Measurements from ENCODE around the gene MAL.
A peak's percentile ranks its signal among the peaks of the same experiment; 100 is the strongest.

The MAL gene

DNA sequence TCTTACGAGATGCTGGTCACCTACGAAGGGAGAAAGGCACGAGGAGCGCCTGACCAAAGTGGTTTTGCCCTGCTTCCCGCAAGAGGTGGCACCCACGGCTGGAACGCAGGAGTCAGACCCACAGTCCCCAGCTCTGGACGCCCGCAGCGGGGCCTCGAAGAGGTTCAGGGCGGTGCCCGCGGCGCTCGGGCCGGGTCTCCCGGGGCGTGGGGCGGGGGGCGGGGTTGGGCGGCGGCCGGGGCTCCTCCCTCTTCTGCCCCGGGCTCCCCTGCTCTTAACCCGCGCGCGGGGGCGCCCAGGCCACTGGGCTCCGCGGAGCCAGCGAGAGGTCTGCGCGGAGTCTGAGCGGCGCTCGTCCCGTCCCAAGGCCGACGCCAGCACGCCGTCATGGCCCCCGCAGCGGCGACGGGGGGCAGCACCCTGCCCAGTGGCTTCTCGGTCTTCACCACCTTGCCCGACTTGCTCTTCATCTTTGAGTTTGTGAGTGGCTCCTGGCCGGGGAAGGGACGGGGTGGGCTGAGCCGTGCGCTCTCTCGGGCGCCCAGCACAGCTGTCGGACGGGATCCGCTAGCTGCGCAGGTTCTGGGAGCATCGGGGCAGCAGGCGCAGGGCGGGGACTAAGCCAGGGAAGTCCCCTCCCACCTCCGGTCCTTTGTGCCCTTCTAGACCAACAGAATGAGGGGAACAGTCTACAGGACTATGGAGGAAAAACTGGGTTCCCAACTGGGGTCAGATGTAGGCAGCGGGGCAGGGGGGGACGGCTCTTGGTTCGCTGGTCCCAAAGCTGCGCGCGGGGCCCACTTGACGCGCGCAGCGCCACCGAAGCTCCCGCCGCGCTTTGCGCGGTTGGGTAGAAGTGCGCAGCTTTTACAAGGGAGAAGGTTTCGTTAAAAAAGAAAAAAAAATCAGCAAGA lies at the start of gene MAL:
Gene MAL, plus strand, starts transcription at position 303 of the 914 bp plus-strand sequence. Its CDS starts 85 bp downstream, at position 388.
- DNase-seq (ENCODE audit: low spot score), result no peak

DNA sequence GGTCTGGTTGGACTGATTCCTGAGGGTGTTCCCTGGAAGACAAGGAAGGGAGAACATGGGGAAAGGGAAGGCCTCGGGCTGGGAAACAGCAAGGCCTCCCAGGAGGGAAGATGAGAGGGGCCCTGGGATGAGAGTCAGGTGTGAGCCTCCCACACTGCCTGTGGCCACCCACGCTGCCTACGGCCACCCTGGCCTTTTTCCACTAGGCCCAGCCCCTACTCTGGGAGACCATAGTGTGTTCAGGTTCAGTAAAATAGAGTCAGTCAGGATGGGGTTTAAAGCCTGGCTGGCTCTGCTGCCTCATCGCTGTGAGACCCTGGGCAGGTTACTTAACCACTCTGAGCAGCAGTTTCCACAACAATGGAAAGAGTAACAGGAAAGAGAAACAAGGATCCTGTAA lies 47.7 kb upstream of the MAL start:
- no peak for DNase-seq (ENCODE audit: low spot score)

DNA sequence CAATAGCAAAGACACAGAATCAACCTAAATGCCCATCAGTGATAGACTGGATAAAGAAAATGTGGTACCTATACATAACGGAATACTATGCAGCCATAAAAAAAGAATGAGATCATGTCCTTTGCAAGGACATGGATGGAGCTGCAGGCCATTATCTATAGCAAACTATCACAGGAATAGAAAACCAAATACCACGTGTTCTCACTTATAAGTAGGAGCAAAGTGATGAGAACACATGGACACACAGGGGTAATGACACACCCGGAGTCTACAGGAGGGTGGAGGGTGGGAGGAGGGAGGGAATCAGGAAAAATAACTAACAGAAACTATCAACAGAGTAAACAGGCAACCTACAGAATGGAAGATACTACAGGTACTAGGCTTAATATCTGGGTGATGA lies 46.6 kb upstream of the MAL start:
- no peak for DNase-seq (ENCODE audit: low spot score)

DNA sequence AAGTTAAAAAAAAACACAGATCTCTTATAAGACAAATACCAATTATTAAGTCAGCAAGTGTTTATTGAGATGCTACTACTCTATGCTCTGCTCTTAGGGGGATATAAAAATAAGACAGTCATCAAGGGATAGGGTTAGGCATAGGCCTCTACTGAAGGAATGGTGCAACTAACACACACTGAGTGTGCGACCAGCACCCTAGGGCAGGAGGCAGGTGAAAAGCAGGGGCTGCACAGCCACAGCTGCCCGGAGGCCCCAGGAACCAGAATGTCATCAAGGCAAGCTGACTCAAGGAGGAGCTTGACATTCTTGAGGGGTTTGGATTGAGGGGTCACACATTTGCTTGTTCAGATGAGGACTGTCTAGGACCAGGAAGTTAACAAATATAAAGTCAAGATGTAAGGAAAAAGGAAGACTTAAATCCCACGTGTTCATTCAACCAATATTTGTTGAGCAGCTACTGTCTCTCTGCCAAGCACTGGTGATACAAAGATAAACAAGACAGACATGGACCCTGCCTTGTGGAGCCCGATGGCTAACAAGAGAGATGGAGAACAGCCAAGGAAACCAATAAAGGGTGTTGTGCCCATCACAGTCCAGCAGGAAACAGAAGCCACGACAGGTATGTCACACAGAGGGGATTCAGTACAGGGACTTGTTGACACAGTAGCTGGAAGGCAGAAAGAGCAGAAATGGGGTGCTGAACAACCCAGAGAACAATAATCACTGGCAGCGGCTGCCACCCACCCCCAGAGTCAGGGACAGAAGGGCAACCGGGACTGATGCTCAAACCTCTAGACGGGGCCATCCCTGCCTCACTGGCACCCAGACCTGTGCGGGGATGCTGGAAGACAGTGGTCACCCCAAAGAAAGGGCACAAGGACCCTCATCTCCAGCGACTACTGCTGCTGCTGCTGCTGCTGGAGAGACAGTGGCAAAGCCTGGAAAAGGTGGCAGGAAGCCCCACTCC lies 45.8 kb upstream of the MAL start:
- DNase-seq (ENCODE audit: low spot score), result no peak

DNA sequence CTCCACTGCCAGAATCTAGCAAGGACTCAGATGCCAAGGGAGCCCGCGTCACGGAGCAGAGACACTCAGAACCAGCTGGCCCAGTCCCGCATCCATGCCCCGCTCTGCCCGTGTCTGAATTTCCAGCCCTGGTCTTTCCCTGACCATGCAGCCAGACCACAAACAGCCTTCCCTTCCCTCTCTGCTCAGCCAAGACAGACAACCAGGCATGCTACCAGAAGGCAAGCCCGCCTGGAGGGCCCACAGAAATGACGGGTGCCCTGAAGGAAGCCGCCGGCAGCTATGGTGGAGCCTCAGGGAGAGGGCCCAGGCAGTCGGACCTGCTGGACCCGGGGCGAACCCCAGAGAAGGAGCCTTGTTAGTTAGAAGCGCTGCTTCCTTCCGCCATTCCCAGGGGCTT lies 45.1 kb upstream of the MAL start:
- no peak for DNase-seq (ENCODE audit: low spot score)

DNA sequence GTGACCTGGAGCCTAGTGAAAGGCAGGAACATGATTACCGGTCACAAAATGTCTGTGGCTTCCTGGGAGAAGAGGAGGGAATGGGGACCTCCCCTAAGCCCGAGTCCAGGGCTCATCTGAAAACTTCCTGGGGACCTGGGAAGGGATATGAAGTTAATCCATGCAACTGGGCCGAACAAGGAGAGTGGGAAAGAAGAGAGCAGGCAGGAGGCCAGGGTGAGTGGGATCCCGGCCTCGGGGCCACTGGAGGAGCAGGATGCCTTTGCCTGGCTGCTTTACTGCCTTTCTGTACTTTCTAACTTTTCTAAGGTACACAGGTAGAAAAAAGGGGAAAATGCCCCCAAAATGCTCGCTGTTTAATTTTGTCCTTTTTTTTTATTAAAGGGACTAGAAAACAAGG lies 43.4 kb upstream of the MAL start:
- no peak for DNase-seq (ENCODE audit: low spot score)

DNA sequence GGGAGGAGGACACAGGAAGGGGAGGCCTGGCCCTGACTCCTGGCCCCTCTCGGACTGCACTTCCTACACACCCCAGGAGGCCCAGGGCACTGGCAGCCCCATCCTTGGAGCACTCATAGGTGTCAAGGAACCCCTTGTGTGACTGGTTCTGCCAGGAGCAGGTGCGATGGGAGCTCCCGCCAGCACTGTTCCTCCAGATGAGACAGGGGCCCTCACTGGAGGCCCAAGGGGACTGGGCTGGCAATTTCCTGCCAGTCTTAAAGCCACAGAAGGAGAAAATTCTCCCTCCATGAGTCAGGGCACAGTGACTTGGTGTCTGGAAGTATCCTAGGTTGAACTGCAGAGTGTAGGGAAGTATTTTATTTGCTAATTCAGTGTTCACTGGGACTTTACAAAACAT lies 42.8 kb upstream of the MAL start:
- no peak for DNase-seq (ENCODE audit: low spot score)

DNA sequence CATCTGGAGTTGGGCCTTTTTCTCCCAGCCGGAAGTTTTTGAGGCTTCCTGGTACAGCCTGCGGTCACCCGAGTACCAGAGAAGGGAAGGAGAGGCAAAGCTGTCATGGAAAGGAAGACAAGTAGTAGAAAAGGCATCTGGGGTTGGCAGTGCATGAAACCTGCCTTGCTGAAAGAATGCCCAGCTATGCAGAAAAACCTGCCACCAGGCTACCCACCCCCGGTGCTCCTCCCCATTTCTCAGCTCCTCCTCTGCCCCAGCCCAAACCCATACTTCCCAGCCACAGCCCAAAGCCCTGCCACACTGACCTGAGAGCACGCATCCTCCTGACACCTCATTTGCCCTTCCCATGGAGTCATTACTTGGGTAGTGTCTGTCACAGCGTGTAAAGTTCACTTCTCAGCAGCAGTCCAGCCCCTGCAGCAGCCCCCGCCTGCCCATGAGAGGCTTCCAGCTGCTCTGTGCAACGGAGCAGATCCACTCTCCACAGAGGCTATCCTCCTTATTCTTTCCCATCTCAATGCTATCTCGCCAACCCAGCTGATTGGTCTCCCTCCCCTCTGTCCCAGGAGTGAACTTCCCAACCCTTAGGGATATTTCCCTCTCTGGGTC lies 40.4 kb upstream of the MAL start:
- no peak for DNase-seq (ENCODE audit: low spot score)

DNA sequence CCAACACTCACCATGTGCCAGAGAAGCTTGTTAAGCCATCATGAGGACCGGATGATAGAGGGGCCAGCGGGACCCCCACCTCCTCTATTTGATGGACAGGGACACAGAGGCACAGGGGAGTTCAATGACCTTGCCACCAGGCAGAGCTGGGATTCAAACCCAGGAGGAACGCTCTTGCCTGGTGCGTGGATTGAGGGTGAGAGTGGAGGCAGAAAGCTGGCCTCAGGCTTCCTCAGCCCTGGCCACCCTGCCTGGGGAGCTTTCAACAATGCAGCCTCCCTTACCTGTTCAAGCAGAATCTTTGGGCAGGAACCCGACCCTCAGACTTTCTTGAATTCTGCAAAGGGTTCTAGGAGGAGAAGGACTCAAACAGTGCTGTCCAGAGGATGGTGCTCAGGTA lies 39.9 kb upstream of the MAL start:
- DNase-seq (ENCODE audit: low spot score), result no peak

DNA sequence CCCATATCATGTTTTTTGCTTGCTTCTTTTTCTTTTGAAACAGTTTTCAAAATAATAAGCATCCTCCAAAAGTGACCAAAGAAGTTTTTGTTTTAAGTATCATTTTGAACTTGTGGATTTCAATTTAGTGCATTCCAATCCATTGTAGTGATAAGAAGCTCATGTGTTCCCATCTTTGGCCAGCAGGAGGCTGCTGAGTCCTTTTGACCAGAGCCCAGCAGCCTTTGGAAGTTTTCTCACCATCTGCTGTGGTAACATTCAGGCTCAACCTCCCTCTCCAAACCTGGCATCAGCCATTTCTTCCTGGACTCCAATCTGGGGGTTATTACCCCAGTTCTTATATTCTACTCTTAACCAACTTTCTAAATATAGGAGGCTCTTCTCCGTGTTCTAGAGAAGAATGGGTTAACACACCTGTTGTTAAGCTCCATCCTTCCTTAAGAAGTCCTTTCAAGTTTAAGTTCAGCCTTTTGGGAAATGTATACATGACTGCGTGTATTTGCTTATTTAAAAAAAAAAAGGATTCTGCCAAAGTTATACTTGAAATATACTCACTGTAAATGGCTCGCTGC lies 39.0 kb upstream of the MAL start:
- peak; percentile 66 for DNase-seq (ENCODE audit: low spot score)

DNA sequence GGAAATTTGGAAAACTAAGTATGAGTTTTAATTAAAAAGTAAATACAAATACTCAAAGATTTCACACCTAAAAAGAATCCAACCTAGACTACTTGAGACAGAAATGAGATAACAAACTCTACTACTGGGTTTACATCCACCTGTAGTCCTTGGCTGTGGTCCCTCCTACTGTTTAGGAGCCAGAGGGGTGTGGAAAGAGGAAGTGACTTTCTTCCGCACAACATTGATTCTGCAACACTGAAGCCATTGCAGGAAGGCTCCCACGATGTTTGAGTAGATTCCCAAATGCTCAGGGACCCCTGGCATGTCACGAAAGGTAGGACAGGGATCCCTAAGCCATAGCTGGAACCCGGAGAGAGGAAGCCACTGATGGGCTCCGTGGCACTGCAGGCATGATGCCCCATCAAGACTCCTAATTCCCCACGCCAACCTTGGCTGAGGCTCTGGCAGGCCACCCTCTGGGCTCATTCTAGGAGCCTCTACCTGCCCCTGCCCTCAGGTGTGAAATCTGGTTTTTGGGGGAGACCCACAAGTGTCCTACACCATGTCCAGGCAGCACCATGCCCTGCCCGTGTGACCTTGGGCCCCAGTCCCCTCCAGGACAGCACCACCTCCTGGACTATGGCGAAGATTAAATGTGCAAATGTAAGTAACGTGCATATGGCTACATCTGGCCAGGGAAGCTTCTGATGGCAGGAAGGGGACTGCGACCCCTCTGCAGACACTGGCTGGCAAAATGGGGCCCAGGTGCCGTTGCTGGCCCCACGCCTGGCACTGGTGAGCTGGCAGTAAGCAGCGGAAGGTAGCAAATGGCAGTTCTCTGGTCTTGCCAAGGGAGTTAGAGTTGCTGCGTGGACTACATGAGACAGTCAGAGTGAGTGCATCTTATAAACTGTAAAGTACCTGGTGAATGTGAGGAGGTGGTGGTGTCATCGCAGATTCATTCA lies 38.2 kb upstream of the MAL start:
- DNase-seq (ENCODE audit: low spot score), result no peak

DNA sequence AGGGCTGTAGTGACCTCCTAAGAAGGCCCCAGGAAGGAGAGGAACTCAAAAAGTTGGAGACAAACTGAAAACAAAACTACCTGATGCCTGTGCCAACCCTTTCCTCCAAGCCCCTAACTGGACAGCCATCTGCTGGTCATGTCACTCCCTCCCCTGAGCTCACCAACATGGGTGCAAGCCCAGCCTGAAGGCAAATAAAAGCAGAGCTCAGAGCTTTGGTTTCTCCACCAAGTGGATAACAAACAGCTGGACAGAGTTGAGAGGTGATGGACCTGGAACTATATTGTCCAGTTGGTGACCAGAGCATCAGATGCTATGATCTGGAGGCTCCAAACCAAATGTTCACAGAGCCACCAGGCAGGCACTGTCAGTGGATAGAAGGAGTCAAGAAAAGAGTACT lies 34.6 kb upstream of the MAL start:
- DNase-seq (ENCODE audit: low spot score), result no peak

DNA sequence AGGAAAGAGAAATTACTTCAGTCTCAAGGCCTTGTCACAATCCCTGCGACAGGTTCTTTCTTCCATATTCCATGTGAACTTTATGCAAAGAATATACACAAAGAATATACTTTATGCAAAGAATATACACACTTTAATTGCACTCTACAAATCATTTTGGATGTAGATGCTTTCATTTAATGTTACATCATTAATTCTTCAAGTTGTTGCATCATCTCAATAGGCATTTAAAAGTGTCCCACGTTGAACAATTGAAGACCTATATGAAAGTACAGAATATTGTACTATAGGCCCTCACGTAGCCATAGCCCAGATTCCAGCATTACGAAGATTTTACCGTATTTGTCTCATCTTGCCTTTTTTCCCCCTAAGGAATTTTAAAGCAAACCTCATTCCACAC lies 33.1 kb upstream of the MAL start:
- DNase-seq (ENCODE audit: low spot score), result no peak

DNA sequence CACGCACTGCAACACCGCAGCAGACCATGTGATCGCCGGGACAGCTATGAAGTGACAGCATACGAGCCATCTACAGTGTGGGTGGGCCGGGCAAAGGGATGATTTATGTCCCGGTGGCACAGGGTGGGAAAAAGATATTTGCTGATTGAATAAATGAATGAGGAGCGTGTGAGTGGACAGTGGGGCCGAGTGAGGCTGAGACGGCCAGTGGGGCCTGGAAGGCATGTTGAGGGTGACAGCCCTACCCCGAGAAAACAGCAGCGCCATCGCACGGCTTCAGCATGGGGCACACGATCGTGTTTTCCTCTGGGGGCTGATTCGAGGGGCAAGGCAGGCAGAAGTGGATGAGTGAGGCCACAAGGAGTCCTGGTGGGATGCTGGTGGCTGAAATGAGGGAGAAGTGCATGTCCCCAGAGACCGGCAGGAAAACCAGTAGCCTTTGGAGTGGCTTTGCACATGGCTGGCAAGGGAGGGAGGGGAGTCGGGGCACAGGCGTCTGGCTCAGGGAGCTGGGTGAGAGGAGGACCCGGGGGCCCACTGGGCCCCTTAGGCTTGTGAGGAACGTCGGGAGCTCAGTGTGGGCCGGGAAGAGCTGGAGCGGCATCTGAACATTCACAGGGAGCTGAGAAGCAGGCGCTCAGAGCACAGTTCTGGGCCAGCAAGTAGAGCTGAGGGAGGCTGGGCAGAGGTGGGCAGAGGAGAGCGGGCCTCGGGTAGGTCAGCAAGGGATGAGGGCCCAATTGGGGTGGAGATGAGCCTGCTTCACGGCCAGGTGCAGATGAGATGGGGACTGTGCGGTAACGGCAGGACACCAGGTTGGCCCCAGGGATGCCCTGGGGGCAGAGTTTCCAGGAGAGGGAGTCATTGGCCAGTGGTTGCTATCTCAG lies 32.1 kb upstream of the MAL start:
- DNase-seq (ENCODE audit: low spot score), result no peak

DNA sequence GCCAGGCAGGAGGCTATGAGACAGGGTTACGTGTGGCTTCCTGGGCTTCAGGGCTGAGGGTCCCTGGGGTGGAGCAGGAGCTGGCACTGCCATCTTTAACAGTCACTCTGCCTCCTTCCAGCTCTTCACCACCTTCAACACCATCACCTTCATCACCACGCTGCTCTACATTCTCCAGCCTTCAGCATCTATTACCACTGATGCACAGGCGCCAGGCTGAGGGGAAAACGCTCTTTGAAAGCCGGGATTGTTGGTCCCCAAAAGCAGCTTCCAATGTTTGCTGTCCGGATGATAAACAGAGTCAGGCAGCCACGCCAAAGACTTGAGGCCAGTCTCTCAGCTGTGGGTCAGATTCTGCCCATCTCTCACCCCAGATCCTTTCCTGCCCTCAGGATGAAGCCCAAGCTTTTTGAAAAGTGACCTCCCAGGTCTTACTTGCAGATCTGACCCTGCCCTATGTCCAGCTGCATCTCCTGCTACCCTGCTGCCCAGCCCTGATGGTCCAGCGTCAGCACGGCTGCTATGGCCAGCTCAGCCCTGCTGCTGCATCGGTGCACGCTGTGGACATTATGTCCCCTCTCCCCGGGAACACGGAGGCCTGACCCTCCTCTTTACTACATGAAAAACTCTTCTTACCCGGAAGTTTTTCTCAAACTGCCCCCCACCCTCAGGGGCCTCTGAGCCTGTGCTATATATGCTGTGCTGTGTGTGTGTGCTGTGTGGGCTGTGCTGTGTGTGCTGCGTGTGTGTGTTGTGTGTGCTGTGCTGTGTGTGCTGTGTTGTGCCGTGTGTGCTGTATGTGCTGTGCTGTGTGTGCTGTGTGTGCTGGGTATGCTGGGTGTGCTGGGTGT lies 31.2 kb upstream of the MAL start:
- no peak for DNase-seq (ENCODE audit: low spot score)

DNA sequence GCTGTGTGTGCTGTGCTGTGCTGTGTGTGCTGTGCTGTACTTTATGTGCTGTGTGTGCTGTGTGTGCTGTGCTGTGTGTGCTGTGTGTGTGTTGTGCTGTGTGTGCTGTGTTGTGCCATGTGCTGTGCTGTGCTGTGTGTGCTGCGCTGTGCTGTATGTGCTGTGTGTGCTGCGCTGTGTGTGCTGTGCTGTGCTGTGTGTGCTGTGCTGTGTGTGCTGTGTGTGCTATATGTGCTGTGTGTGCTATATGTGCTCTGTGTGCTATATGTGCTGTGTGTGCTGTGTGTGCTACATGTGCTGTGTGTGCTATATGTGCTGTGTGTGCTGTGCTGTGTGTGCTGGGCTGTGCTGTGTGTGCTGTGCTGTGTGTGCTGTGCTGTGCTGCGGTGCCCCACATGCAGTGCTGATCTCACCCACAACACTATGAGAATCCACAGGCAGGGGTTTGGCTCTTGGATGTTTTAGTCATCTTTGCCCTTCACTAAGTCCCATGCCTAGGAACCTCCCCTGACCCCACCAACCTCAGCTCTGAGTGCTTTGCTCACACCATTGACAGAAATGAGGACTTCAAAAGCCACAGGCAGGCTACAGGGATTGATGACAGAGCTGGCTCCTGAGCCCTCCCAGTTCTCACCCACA lies 30.5 kb upstream of the MAL start:
- DNase-seq (ENCODE audit: low spot score), result no peak

DNA sequence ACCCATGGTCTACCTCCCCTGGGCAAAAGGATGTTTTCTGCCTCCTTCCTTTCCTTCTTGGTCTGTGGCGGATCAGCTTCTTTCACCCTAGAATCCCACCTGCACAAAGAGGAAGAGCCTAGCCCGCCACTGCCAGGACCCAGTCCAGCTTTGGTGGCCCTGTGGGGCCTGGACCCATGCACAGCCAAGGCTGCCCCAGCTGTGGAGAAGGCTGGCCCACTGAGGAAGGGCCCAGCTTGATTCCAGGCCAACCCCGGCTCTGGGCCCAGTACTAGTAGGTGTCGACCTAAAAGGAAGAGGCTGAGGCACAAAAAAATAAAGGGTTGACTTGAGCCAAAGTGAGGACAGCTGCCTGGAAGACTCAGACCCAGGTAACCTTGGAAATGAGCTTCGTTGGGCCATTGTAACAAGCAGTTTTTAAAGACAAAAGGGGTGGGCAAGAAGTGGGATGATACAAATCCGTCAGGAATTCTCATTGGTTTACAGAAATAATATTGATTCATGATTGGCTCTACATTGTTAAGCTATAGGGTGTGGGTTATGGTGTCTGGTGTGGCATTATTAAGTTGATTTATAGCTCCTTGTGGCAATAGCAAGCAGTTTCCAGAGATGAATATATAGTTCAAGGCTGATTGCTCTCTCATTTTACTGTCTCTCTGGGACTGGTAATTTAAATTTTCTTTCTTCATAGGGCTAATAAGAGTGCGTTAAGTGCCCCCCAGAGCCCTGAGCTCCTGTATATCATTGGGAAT lies 29.8 kb upstream of the MAL start:
- DNase-seq (ENCODE audit: low spot score), result no peak

Data from NAMALWA (cell line).